SKM-1 (cell line): ENCODE results near the gene CFAP20.

Experiments
- DNase-seq: peaks from one replicate; lab custom pipeline; 2025; ENCODE audit not compliant: unreplicated experiment; lab: John Stamatoyannopoulos, UW

The CFAP20 gene

GRCh38 chr16:58125041-58125440 is 4.1 kb downstream of the CFAP20 start:
- no peak for DNase-seq

- DNase-seq, result no peak
Measured at GRCh38 chr16:58124601-58124915, 4.6 kb downstream of the CFAP20 start.

- DNase-seq, result no peak
Measured at GRCh38 chr16:58123896-58124600, 5.1 kb downstream of the CFAP20 start.

GRCh38 chr16:58121132-58121531 is 8.0 kb downstream of the CFAP20 start:
- no peak for DNase-seq

- DNase-seq, result no peak
Measured at GRCh38 chr16:58120234-58120633, 8.9 kb downstream of the CFAP20 start.

GRCh38 chr16:58119509-58119845 is 9.7 kb downstream of the CFAP20 start:
- no peak for DNase-seq

- no peak for DNase-seq
Measured at GRCh38 chr16:58118801-58119508, 10.2 kb downstream of the CFAP20 start.

GRCh38 chr16:58116529-58116928 is 12.7 kb downstream of the CFAP20 start:
- no peak for DNase-seq

- no peak for DNase-seq
Measured at GRCh38 chr16:58116081-58116480, 13.1 kb downstream of the CFAP20 start.

- no peak for DNase-seq
Measured at GRCh38 chr16:58114827-58115825, 14.1 kb downstream of the CFAP20 start.

GRCh38 chr16:58111302-58111627 is 17.9 kb downstream of the CFAP20 start:
- DNase-seq, result no peak

- no peak for DNase-seq
Measured at GRCh38 chr16:58110571-58111301, 18.4 kb downstream of the CFAP20 start.

GRCh38 chr16:58109881-58110280 is 19.3 kb downstream of the CFAP20 start:
- no peak for DNase-seq

GRCh38 chr16:58109330-58109729 is 19.9 kb downstream of the CFAP20 start:
- DNase-seq, result no peak

- no peak for DNase-seq
Measured at GRCh38 chr16:58107709-58108108, 21.5 kb downstream of the CFAP20 start.

GRCh38 chr16:58107228-58107627 is 22.0 kb downstream of the CFAP20 start:
- DNase-seq, result no peak

- DNase-seq, result no peak
Measured at GRCh38 chr16:58105631-58106030, 23.6 kb downstream of the CFAP20 start.

GRCh38 chr16:58102665-58103392 is 26.4 kb downstream of the CFAP20 start:
- DNase-seq, result no peak

- no peak for DNase-seq
Measured at GRCh38 chr16:58099956-58100300, 29.3 kb downstream of the CFAP20 start.

GRCh38 chr16:58099097-58099955 is 29.9 kb downstream of the CFAP20 start:
- no peak for DNase-seq
